IMR-90 (cell line): ENCODE data around the gene HSFX4. TPM values are rescaled to one million over a fixed set of nuclear protein-coding genes. Genes with fewer than 3 reads are reported as not detected.

Experiments used
- ATAC-seq: fragments of 200-7000 bp; cut with Tn5 transposase; 2 replicates; pipeline ENCODE4 v1.9.1; 2020; ENCODE audit warnings: low read depth, mild to moderate bottlenecking, moderate library complexity
- BruUV-seq: library from RNA; stranded (reverse); fragments of 400-500 nt; replicated peaks from 2 replicates; lab custom pipeline; 2021; lab: Mats Ljungman, UMichigan
- CTCF ChIA-PET: fragments of 300-600 bp; formaldehyde crosslinking; extraction: SDS; loops from one replicate; lab custom pipeline; 2021; ENCODE audit warnings: antibody characterized with exemption; lab: Yijun Ruan, JAX
- POLR2A ChIA-PET: fragments of 300-600 bp; sonication (Branson Sonifier 250); formaldehyde crosslinking; loops from one replicate; lab custom pipeline; 2022; ENCODE audit warnings: antibody characterized with exemption; ENCODE audit not compliant: unreplicated experiment; lab: Charles Lee
- DNase-seq: peaks from one replicate; pipeline ENCODE4 v3.0.0; 2013
- H2AFZ ChIP-seq: replicated peaks from 2 replicates; pipeline ENCODE3; 2013; ENCODE audit warnings: low read length, mild to moderate bottlenecking; ENCODE audit not compliant: poor library complexity
- H2AK5ac ChIP-seq: 2 replicates; pipeline ENCODE4 v1.6.1; 2013; ENCODE audit warnings: low read depth, low read length, inconsistent platforms
- H2AK9ac ChIP-seq: replicated peaks from 2 replicates; pipeline ENCODE3; 2013; ENCODE audit warnings: mild to moderate bottlenecking, low read depth, low read length, moderate library complexity; ENCODE audit not compliant: poor library complexity
- H2BK120ac ChIP-seq: 2 replicates; pipeline ENCODE4 v1.6.1; 2013; ENCODE audit warnings: low read depth, low read length, inconsistent platforms
- H2BK15ac ChIP-seq: 3 replicates; pipeline ENCODE4 v1.6.1; 2013; ENCODE audit warnings: low read depth, low read length, inconsistent platforms
- H2BK20ac ChIP-seq: 2 replicates; pipeline ENCODE4 v1.6.1; 2013; ENCODE audit warnings: low read depth, mild to moderate bottlenecking, inconsistent platforms, low read length, moderate library complexity
- H2BK5ac ChIP-seq: 2 replicates; pipeline ENCODE4 v1.6.1; 2013; ENCODE audit warnings: mild to moderate bottlenecking, low read depth, low read length, inconsistent platforms; ENCODE audit not compliant: poor library complexity, severe bottlenecking
- H3K14ac ChIP-seq: replicated peaks from 2 replicates; pipeline ENCODE4 v1.6.1; 2013; ENCODE audit warnings: low read depth, low read length, inconsistent platforms
- H3K18ac ChIP-seq: 2 replicates; pipeline ENCODE4 v1.6.1; 2013; ENCODE audit warnings: low read depth, low read length, control low read depth
- H3K23ac ChIP-seq: 2 replicates; pipeline ENCODE4 v1.6.1; 2013; ENCODE audit warnings: low read depth, low read length, inconsistent platforms
- H3K27ac ChIP-seq: 2 replicates; pipeline ENCODE4 v1.5.1; 2013; ENCODE audit warnings: mild to moderate bottlenecking, control low read depth, low read length; ENCODE audit not compliant: insufficient read depth
- H3K27me3 ChIP-seq: 2 replicates; pipeline ENCODE4 v1.6.1; 2013; ENCODE audit warnings: low read length; ENCODE audit not compliant: control insufficient read depth, insufficient read depth
- H3K36me3 ChIP-seq: 2 replicates; pipeline ENCODE4 v1.6.1; 2013; ENCODE audit warnings: low read length, mixed read lengths; ENCODE audit not compliant: control insufficient read depth, insufficient read depth
- H3K4ac ChIP-seq: 2 replicates; pipeline ENCODE4 v1.6.1; 2013; ENCODE audit warnings: low read depth, low read length, inconsistent platforms
- H3K4me1 ChIP-seq: 2 replicates; pipeline ENCODE4 v1.6.1; 2013; ENCODE audit warnings: low read length, mixed read lengths; ENCODE audit not compliant: control insufficient read depth, insufficient read depth
- H3K4me2 ChIP-seq: 2 replicates; pipeline ENCODE4 v1.6.1; 2013; ENCODE audit warnings: low read depth, mild to moderate bottlenecking, control low read depth, low read length, moderate library complexity
- H3K4me3 ChIP-seq: 2 replicates; pipeline ENCODE4 v1.5.1; 2013; ENCODE audit warnings: low read depth, mild to moderate bottlenecking, control low read depth, low read length, moderate library complexity; ENCODE audit not compliant: insufficient read depth
- H3K56ac ChIP-seq: 2 replicates; pipeline ENCODE4 v1.6.1; 2013; ENCODE audit warnings: low read length, inconsistent platforms; ENCODE audit not compliant: insufficient read depth; ENCODE audit errors: extremely low read depth
- H3K79me1 ChIP-seq, 2 experiments: 2 replicates each; pipeline ENCODE4 v1.6.1; 2013; ENCODE audit warnings: low read length in 2 of 2, inconsistent platforms in 1 of 2, low read depth in 1 of 2
- H3K9ac ChIP-seq: 2 replicates; pipeline ENCODE4 v1.6.1; 2013; ENCODE audit warnings: low read depth, low read length, control low read depth
- H3K9me1 ChIP-seq: 2 replicates; pipeline ENCODE4 v1.6.1; 2013; ENCODE audit warnings: low read length, inconsistent platforms; ENCODE audit not compliant: insufficient read depth
- H3K9me3 ChIP-seq: 2 replicates; pipeline ENCODE4 v1.6.1; 2013; ENCODE audit warnings: low read length; ENCODE audit not compliant: control insufficient read depth, insufficient read depth
- H4K20me1 ChIP-seq: 2 replicates; pipeline ENCODE4 v1.6.1; 2013; ENCODE audit warnings: low read length, inconsistent platforms; ENCODE audit not compliant: insufficient read depth
- H4K5ac ChIP-seq: 2 replicates; pipeline ENCODE4 v1.6.1; 2013; ENCODE audit warnings: mild to moderate bottlenecking, low read depth, low read length, control low read depth
- H4K8ac ChIP-seq, 2 experiments: 2 replicates each; pipeline ENCODE4 v1.6.1; 2013; ENCODE audit warnings: low read depth in 2 of 2, low read length in 2 of 2, control low read depth in 1 of 2, inconsistent platforms in 1 of 2
- H4K91ac ChIP-seq: 2 replicates; pipeline ENCODE4 v1.6.1; 2013; ENCODE audit warnings: low read depth, low read length, inconsistent platforms; ENCODE audit not compliant: insufficient read depth
- CTCF ChIP-seq: conservative IDR thresholded peaks from 2 replicates; pipeline ENCODE4 v1.5.1; 2012; ENCODE audit warnings: mild to moderate bottlenecking, low read depth, low read length, improper control_type of control experiment
- RAD21 ChIP-seq: IDR thresholded peaks from 2 replicates; pipeline ENCODE4 v1.6.1; 2012; ENCODE audit warnings: low read length, improper control_type of control experiment
- RCOR1 ChIP-seq: IDR thresholded peaks from 2 replicates; pipeline ENCODE4 v1.6.1; 2012; ENCODE audit warnings: mild to moderate bottlenecking, low read length, improper control_type of control experiment; ENCODE audit not compliant: insufficient replicate concordance
- SMC3 ChIP-seq: fragments of 150-350 bp; IDR thresholded peaks from 2 replicates; pipeline ENCODE4 v1.6.1; 2016; ENCODE audit warnings: low read depth, mild to moderate bottlenecking, antibody characterized with exemption, low read length, moderate library complexity
- WGBS, 2 experiments: methylation state at CpG; one replicate each; pipeline versions ENCODE4 v1.1.5 to v1.1.7; 2013; ENCODE audit warnings: missing lambda C conversion rate in 2 of 2; ENCODE audit not compliant: insufficient read length in 1 of 2; ENCODE audit errors: extremely low coverage in 2 of 2; 5-methylcytosine and 5-hydroxymethylcytosine counted together
- dilution Hi-C: fragments of 300-500 bp; cut with HindIII; formaldehyde crosslinking; loops from one replicate; pipeline ENCODE4 v1.14.3; 2018; ENCODE audit warnings: low sequenced_read_pairs; ENCODE audit not compliant: unreplicated experiment
- in situ Hi-C: fragments of 300-500 bp; cut with MboI; formaldehyde crosslinking; loops from 3 replicates; pipeline ENCODE4 v1.14.3; 2019; ENCODE audit warnings: low sequenced_read_pairs, inconsistent platforms, mixed read lengths
- intact Hi-C: fragments of 100-400 bp; cut with micrococcal nuclease; formaldehyde crosslinking; loops from 2 replicates; pipeline ENCODE4 v1.10.0; 2022
- polyA plus RNA-seq, 3 experiments: library from polyadenylated mRNA; depleted of rRNA; stranded (reverse); fragments of >200 nt; gene quantifications; 2 replicates each; pipeline ENCODE4 v1.2.3, GENCODE V29; 2012; ENCODE audit warnings: low replicate concordance in 1 of 3
- total RNA-seq: library from RNA; depleted of rRNA; stranded (reverse); fragments of >200 nt; gene quantifications from 2 replicates; pipeline ENCODE4 v1.2.3, GENCODE V29; 2012

The HSFX4 gene
- total and polyA plus RNA-seq, 2 of the 4 experiments (the other 2 are of a cell fraction): not detected

DNA sequence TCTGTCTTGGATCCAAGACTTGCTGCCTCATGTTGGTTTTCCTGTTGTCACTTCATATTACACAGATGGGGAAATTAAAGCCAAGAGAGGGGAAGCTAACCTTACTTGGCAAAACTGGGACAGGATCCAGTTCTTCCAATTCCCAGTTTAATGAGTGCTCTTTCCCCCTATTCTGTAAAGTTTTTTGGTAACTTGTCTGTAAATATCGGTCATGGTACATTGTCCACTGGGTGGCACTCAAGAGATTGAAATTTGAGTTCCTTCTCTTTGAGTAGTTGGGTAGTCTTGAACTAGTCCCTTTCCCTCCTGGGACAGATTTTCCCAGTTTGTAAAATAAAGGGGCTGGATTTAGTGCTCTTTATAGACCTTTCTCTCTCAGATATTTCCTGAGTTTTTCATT lies 21.3 kb downstream of the HSFX4 start:
- H3K27ac ChIP-seq: no peak overlapping the region
- in situ Hi-C loops: loop anchor here (25.0 kb wide), 3 partner anchors 412 to 762 kb away; partner anchors contain the start of gene MAMLD1
- dilution Hi-C loops: no loop called here
- no TSS peak for BruUV-seq
- ATAC-seq (peak; percentile 70; the same call in 1 of the 2 replicates), DNase-seq (peak; percentile 67)
- H4K20me1 ChIP-seq: no peaks in the 10 kb centered on the region
- H3K4me3 ChIP-seq: no peak overlapping the region
- no peak overlapping the region for H2AFZ ChIP-seq
- no CpG with 5 or more reads among the region's 1 CpG for WGBS, 2 experiments
- H2AK9ac ChIP-seq: no peak overlapping the region
- no peak overlapping the region for H2BK120ac ChIP-seq
- peaks cover 7% of the 10 kb centered on the region; the same call in 1 of the 2 replicates for H3K36me3 ChIP-seq
- no peak overlapping the region for H3K14ac ChIP-seq
- H2AK5ac ChIP-seq: no peak overlapping the region
- no peak overlapping the region for H2BK5ac ChIP-seq
- POLR2A ChIA-PET: no interaction called here
- intact Hi-C loops: loop anchor here (1.0 to 10.0 kb wide), 3 partner anchors 412 to 624 kb away; no protein-coding TSS in a partner anchor
- no peak overlapping the region for H3K4me2 ChIP-seq
- no peaks in the 10 kb centered on the region for H3K27me3 ChIP-seq
- CTCF ChIA-PET: interaction anchor here (0.7 to 1.0 kb wide), 3 partner anchors 10 to 733 kb away, joined by 3 to 5 read pairs (median 3); no protein-coding TSS in a partner anchor
- TF ChIP-seq CTCF: peak; percentile 48
- TF ChIP-seq RCOR1: no peak
- TF ChIP-seq SMC3: peak; percentile 51
- peak; percentile 56 for TF ChIP-seq RAD21
- no peaks in the 10 kb centered on the region for H3K9me1 ChIP-seq
- no peak overlapping the region for H2BK20ac ChIP-seq
- H4K8ac ChIP-seq: no peak overlapping the region
- no peaks in the 10 kb centered on the region for H3K4me1 ChIP-seq
- H3K79me1 ChIP-seq: no peaks in the 10 kb centered on the region; a peak in 1 of 4 replicates
- no peaks in the 10 kb centered on the region for H3K9me3 ChIP-seq
- H4K5ac ChIP-seq: no peak overlapping the region
- H3K23ac ChIP-seq: no peak overlapping the region
- no peak overlapping the region for H4K91ac ChIP-seq
- no peak overlapping the region for H3K56ac ChIP-seq
- peak overlapping the region; percentile 50; the same call in 1 of the 2 replicates for H3K9ac ChIP-seq
- H2BK15ac ChIP-seq: no peak overlapping the region
- no peak overlapping the region for H3K18ac ChIP-seq
- H3K4ac ChIP-seq: no peak overlapping the region
